ENCODE data around the gene FAM174C. TPM values are rescaled to one million over a fixed set of nuclear protein-coding genes. Genes with fewer than 3 reads are reported as not detected.

Gene FAM174C
- polyA plus RNA-seq, 3 donors, result 32.8 to 56.2 (median 40.0) TPM

GRCh38 chr19:1321539-1321938 lies 46.2 kb downstream of the FAM174C start:
- H3K79me2 ChIP-seq (ENCODE audit: insufficient read depth, low read length), result no peaks in the 10 kb centered on the region
- DNase-seq, result no peak
- Mint-ChIP-seq H3K4me3 (no peak overlapping the region), H3K4me1 (peaks cover 10% of the 10 kb centered on the region), H3K27ac (no peak overlapping the region), H3K9me3 (peaks cover 0 to 12% (median 0%) of the 10 kb centered on the region in 7 donors), H3K36me3 (no peaks in the 10 kb centered on the region), H3K27me3 (ENCODE audit: low read depth in 3 of 3) (peaks cover 40 to 74% (median 65%) of the 10 kb centered on the region in 3 donors)
- H2AFZ ChIP-seq (ENCODE audit: insufficient read depth, low read depth, low read length, poor library complexity, severe bottlenecking), result no peak overlapping the region
- H3K27ac ChIP-seq (ENCODE audit: low read depth in 1 of 2, low read length in 2 of 2), result no peak overlapping the region
- H3K9ac ChIP-seq (ENCODE audit: insufficient read depth, low read length, poor library complexity, severe bottlenecking), result no peak overlapping the region
- peaks cover 12 to 15% of the 10 kb centered on the region in 2 donors for H3K4me1 ChIP-seq (ENCODE audit: control insufficient read depth in 1 of 2, insufficient read depth in 2 of 2, low read length in 2 of 2)
- no peaks in the 10 kb centered on the region for H4K20me1 ChIP-seq (ENCODE audit: insufficient read depth, low read length)
- intact Hi-C loops (cut with micrococcal nuclease), result no loop called here
- WGBS (ENCODE audit: insufficient coverage), result 91% methylated on average over 7 of the region's 9 CpGs
- TF ChIP-seq CTCF (IDR thresholded peaks at IDR 0.05), result no peak
- no peak overlapping the region for H3K4me3 ChIP-seq (replicated peaks in 1 of 3; ENCODE audit: low read depth in 2 of 3, low read length in 3 of 3)
- H3K4me2 ChIP-seq (replicated peaks; ENCODE audit: extremely low read depth, low read length, poor library complexity, severe bottlenecking), result no peak overlapping the region
- H3K9me3 ChIP-seq (replicated peaks in 1 of 2; ENCODE audit: control insufficient read depth in 1 of 2, insufficient read depth in 1 of 2, low read length in 2 of 2), result peaks cover 0 to 6% of the 10 kb centered on the region in 2 donors
- H3K36me3 ChIP-seq (replicated peaks in 1 of 2; ENCODE audit: control insufficient read depth in 1 of 2, insufficient read depth in 2 of 2, low read length in 2 of 2), result no peaks in the 10 kb centered on the region
- H3K27me3 ChIP-seq (ENCODE audit: control insufficient read depth in 2 of 2, insufficient read depth in 2 of 2, low read length in 2 of 2), result peaks cover 0 to 39% of the 10 kb centered on the region in 2 donors

- Histone ChIP-seq H3K27me3 (ENCODE audit: control insufficient read depth in 2 of 2, insufficient read depth in 2 of 2, low read length in 2 of 2) (peaks cover 0 to 34% of the 10 kb centered on the region in 2 donors), H3K4me2 (replicated peaks; ENCODE audit: extremely low read depth, low read length, poor library complexity, severe bottlenecking) (no peak overlapping the region), H3K27ac (ENCODE audit: low read depth in 1 of 2, low read length in 2 of 2) (no peak overlapping the region), H4K20me1 (ENCODE audit: insufficient read depth, low read length) (no peaks in the 10 kb centered on the region), H2AFZ (ENCODE audit: insufficient read depth, low read depth, low read length, poor library complexity, severe bottlenecking) (no peak overlapping the region), H3K4me1 (ENCODE audit: control insufficient read depth in 1 of 2, insufficient read depth in 2 of 2, low read length in 2 of 2) (peaks cover 12 to 15% of the 10 kb centered on the region in 2 donors), H3K4me3 (replicated peaks in 1 of 3; ENCODE audit: low read depth in 2 of 3, low read length in 3 of 3) (no peak overlapping the region), H3K9ac (ENCODE audit: insufficient read depth, low read length, poor library complexity, severe bottlenecking) (no peak overlapping the region), H3K9me3 (replicated peaks in 1 of 2; ENCODE audit: control insufficient read depth in 1 of 2, insufficient read depth in 1 of 2, low read length in 2 of 2) (peaks cover 0 to 6% of the 10 kb centered on the region in 2 donors), H3K36me3 (replicated peaks in 1 of 2; ENCODE audit: control insufficient read depth in 1 of 2, insufficient read depth in 2 of 2, low read length in 2 of 2) (no peaks in the 10 kb centered on the region), H3K79me2 (ENCODE audit: insufficient read depth, low read length) (no peaks in the 10 kb centered on the region)
- 95% methylated on average over 13 of the region's 16 CpGs for WGBS (ENCODE audit: insufficient coverage)
- Mint-ChIP-seq H3K27me3 (ENCODE audit: low read depth in 3 of 3) (peaks cover 37 to 69% (median 58%) of the 10 kb centered on the region in 3 donors), H3K4me3 (no peak overlapping the region), H3K27ac (no peak overlapping the region), H3K36me3 (no peaks in the 10 kb centered on the region), H3K4me1 (peaks cover 10% of the 10 kb centered on the region), H3K9me3 (peaks cover 0 to 12% (median 0%) of the 10 kb centered on the region in 7 donors)
- no peak for DNase-seq
- intact Hi-C loops (cut with micrococcal nuclease), result no loop called here
- TF ChIP-seq CTCF (IDR thresholded peaks at IDR 0.05), result no peak
Observed at GRCh38 chr19:1322198-1322981, 47.1 kb downstream of the FAM174C start.

All from CD14-positive monocyte (primary cell).